IMR-90 (cell line): ENCODE measurements around the gene RBBP4. TPM values are rescaled to one million over a fixed set of nuclear protein-coding genes. Genes with fewer than 3 reads are reported as not detected.

Experiments
- ATAC-seq: fragments of 200-7000 bp; cut with Tn5 transposase; 2 replicates; pipeline ENCODE4 v1.9.1; 2020; ENCODE audit warnings: low read depth, mild to moderate bottlenecking, moderate library complexity
- BruUV-seq: library from RNA; stranded (reverse); fragments of 400-500 nt; replicated peaks from 2 replicates; lab custom pipeline; 2021; lab: Mats Ljungman, UMichigan
- CTCF ChIA-PET: fragments of 300-600 bp; formaldehyde crosslinking; extraction: SDS; loops from one replicate; lab custom pipeline; 2021; ENCODE audit warnings: antibody characterized with exemption; lab: Yijun Ruan, JAX
- POLR2A ChIA-PET: fragments of 300-600 bp; sonication (Branson Sonifier 250); formaldehyde crosslinking; loops from one replicate; lab custom pipeline; 2022; ENCODE audit warnings: antibody characterized with exemption; ENCODE audit not compliant: unreplicated experiment; lab: Charles Lee
- DNase-seq: peaks from one replicate; pipeline ENCODE4 v3.0.0; 2013
- H2AFZ ChIP-seq: replicated peaks from 2 replicates; pipeline ENCODE3; 2013; ENCODE audit warnings: low read length, mild to moderate bottlenecking; ENCODE audit not compliant: poor library complexity
- H2AK5ac ChIP-seq: 2 replicates; pipeline ENCODE4 v1.6.1; 2013; ENCODE audit warnings: low read depth, low read length, inconsistent platforms
- H2AK9ac ChIP-seq: replicated peaks from 2 replicates; pipeline ENCODE3; 2013; ENCODE audit warnings: mild to moderate bottlenecking, low read depth, low read length, moderate library complexity; ENCODE audit not compliant: poor library complexity
- H2BK120ac ChIP-seq: 2 replicates; pipeline ENCODE4 v1.6.1; 2013; ENCODE audit warnings: low read depth, low read length, inconsistent platforms
- H2BK15ac ChIP-seq: 3 replicates; pipeline ENCODE4 v1.6.1; 2013; ENCODE audit warnings: low read depth, low read length, inconsistent platforms
- H2BK20ac ChIP-seq: 2 replicates; pipeline ENCODE4 v1.6.1; 2013; ENCODE audit warnings: low read depth, mild to moderate bottlenecking, inconsistent platforms, low read length, moderate library complexity
- H2BK5ac ChIP-seq: 2 replicates; pipeline ENCODE4 v1.6.1; 2013; ENCODE audit warnings: mild to moderate bottlenecking, low read depth, low read length, inconsistent platforms; ENCODE audit not compliant: poor library complexity, severe bottlenecking
- H3K14ac ChIP-seq: replicated peaks from 2 replicates; pipeline ENCODE4 v1.6.1; 2013; ENCODE audit warnings: low read depth, low read length, inconsistent platforms
- H3K18ac ChIP-seq: 2 replicates; pipeline ENCODE4 v1.6.1; 2013; ENCODE audit warnings: low read depth, low read length, control low read depth
- H3K23ac ChIP-seq: 2 replicates; pipeline ENCODE4 v1.6.1; 2013; ENCODE audit warnings: low read depth, low read length, inconsistent platforms
- H3K27ac ChIP-seq: 2 replicates; pipeline ENCODE4 v1.5.1; 2013; ENCODE audit warnings: mild to moderate bottlenecking, control low read depth, low read length; ENCODE audit not compliant: insufficient read depth
- H3K27me3 ChIP-seq: 2 replicates; pipeline ENCODE4 v1.6.1; 2013; ENCODE audit warnings: low read length; ENCODE audit not compliant: control insufficient read depth, insufficient read depth
- H3K36me3 ChIP-seq: 2 replicates; pipeline ENCODE4 v1.6.1; 2013; ENCODE audit warnings: low read length, mixed read lengths; ENCODE audit not compliant: control insufficient read depth, insufficient read depth
- H3K4ac ChIP-seq: 2 replicates; pipeline ENCODE4 v1.6.1; 2013; ENCODE audit warnings: low read depth, low read length, inconsistent platforms
- H3K4me1 ChIP-seq: 2 replicates; pipeline ENCODE4 v1.6.1; 2013; ENCODE audit warnings: low read length, mixed read lengths; ENCODE audit not compliant: control insufficient read depth, insufficient read depth
- H3K4me2 ChIP-seq: 2 replicates; pipeline ENCODE4 v1.6.1; 2013; ENCODE audit warnings: low read depth, mild to moderate bottlenecking, control low read depth, low read length, moderate library complexity
- H3K4me3 ChIP-seq: 2 replicates; pipeline ENCODE4 v1.5.1; 2013; ENCODE audit warnings: low read depth, mild to moderate bottlenecking, control low read depth, low read length, moderate library complexity; ENCODE audit not compliant: insufficient read depth
- H3K56ac ChIP-seq: 2 replicates; pipeline ENCODE4 v1.6.1; 2013; ENCODE audit warnings: low read length, inconsistent platforms; ENCODE audit not compliant: insufficient read depth; ENCODE audit errors: extremely low read depth
- H3K79me1 ChIP-seq, 2 experiments: 2 replicates each; pipeline ENCODE4 v1.6.1; 2013; ENCODE audit warnings: low read length in 2 of 2, inconsistent platforms in 1 of 2, low read depth in 1 of 2
- H3K9ac ChIP-seq: 2 replicates; pipeline ENCODE4 v1.6.1; 2013; ENCODE audit warnings: low read depth, low read length, control low read depth
- H3K9me1 ChIP-seq: 2 replicates; pipeline ENCODE4 v1.6.1; 2013; ENCODE audit warnings: low read length, inconsistent platforms; ENCODE audit not compliant: insufficient read depth
- H3K9me3 ChIP-seq: 2 replicates; pipeline ENCODE4 v1.6.1; 2013; ENCODE audit warnings: low read length; ENCODE audit not compliant: control insufficient read depth, insufficient read depth
- H4K20me1 ChIP-seq: 2 replicates; pipeline ENCODE4 v1.6.1; 2013; ENCODE audit warnings: low read length, inconsistent platforms; ENCODE audit not compliant: insufficient read depth
- H4K5ac ChIP-seq: 2 replicates; pipeline ENCODE4 v1.6.1; 2013; ENCODE audit warnings: mild to moderate bottlenecking, low read depth, low read length, control low read depth
- H4K8ac ChIP-seq, 2 experiments: 2 replicates each; pipeline ENCODE4 v1.6.1; 2013; ENCODE audit warnings: low read depth in 2 of 2, low read length in 2 of 2, control low read depth in 1 of 2, inconsistent platforms in 1 of 2
- H4K91ac ChIP-seq: 2 replicates; pipeline ENCODE4 v1.6.1; 2013; ENCODE audit warnings: low read depth, low read length, inconsistent platforms; ENCODE audit not compliant: insufficient read depth
- BHLHE40 ChIP-seq: fragments of 150-350 bp; IDR thresholded peaks from 2 replicates; pipeline ENCODE4 v1.6.1; 2016; ENCODE audit warnings: mild to moderate bottlenecking, low read depth, low read length
- CEBPB ChIP-seq: IDR thresholded peaks from 2 replicates; pipeline ENCODE4 v1.6.1; 2012; ENCODE audit warnings: low read depth, low read length, improper control_type of control experiment
- FOS ChIP-seq: fragments of 150-350 bp; IDR thresholded peaks from 2 replicates; pipeline ENCODE4 v1.6.1; 2016; ENCODE audit warnings: low read depth, low read length
- MAFK ChIP-seq: IDR thresholded peaks from 2 replicates; pipeline ENCODE4 v1.6.1; 2012; ENCODE audit warnings: low read depth, low read length, improper control_type of control experiment
- MAZ ChIP-seq: IDR thresholded peaks from 2 replicates; pipeline ENCODE4 v1.6.1; 2012; ENCODE audit warnings: low read depth, mild to moderate bottlenecking, low read length, improper control_type of control experiment, moderate library complexity, borderline replicate concordance
- MXI1 ChIP-seq: IDR thresholded peaks from 2 replicates; pipeline ENCODE4 v1.6.1; 2012; ENCODE audit warnings: low read depth, mild to moderate bottlenecking, low read length, moderate library complexity, borderline replicate concordance
- NFE2L2 ChIP-seq: fragments of 150-350 bp; IDR thresholded peaks from 2 replicates; pipeline ENCODE4 v1.6.1; 2016; ENCODE audit warnings: low read depth, mild to moderate bottlenecking, low read length
- RAD21 ChIP-seq: IDR thresholded peaks from 2 replicates; pipeline ENCODE4 v1.6.1; 2012; ENCODE audit warnings: low read length, improper control_type of control experiment
- RCOR1 ChIP-seq: IDR thresholded peaks from 2 replicates; pipeline ENCODE4 v1.6.1; 2012; ENCODE audit warnings: mild to moderate bottlenecking, low read length, improper control_type of control experiment; ENCODE audit not compliant: insufficient replicate concordance
- WGBS, 2 experiments: methylation state at CpG; one replicate each; pipeline versions ENCODE4 v1.1.5 to v1.1.7; 2013; ENCODE audit warnings: missing lambda C conversion rate in 2 of 2; ENCODE audit not compliant: insufficient read length in 1 of 2; ENCODE audit errors: extremely low coverage in 2 of 2; 5-methylcytosine and 5-hydroxymethylcytosine counted together
- dilution Hi-C: fragments of 300-500 bp; cut with HindIII; formaldehyde crosslinking; loops from one replicate; pipeline ENCODE4 v1.14.3; 2018; ENCODE audit warnings: low sequenced_read_pairs; ENCODE audit not compliant: unreplicated experiment
- in situ Hi-C: fragments of 300-500 bp; cut with MboI; formaldehyde crosslinking; loops from 3 replicates; pipeline ENCODE4 v1.14.3; 2019; ENCODE audit warnings: low sequenced_read_pairs, inconsistent platforms, mixed read lengths
- intact Hi-C: fragments of 100-400 bp; cut with micrococcal nuclease; formaldehyde crosslinking; loops from 2 replicates; pipeline ENCODE4 v1.10.0; 2022
- polyA plus RNA-seq, 3 experiments: library from polyadenylated mRNA; depleted of rRNA; stranded (reverse); fragments of >200 nt; gene quantifications; 2 replicates each; pipeline ENCODE4 v1.2.3, GENCODE V29; 2012; ENCODE audit warnings: low replicate concordance in 1 of 3
- total RNA-seq: library from RNA; depleted of rRNA; stranded (reverse); fragments of >200 nt; gene quantifications from 2 replicates; pipeline ENCODE4 v1.2.3, GENCODE V29; 2012

Gene RBBP4
- total and polyA plus RNA-seq, 2 of the 4 experiments (the other 2 are of a cell fraction), result 82.9 to 161 TPM

GRCh38 chr1:32665915-32666314 lies 14.9 kb downstream of the RBBP4 start:
- Histone ChIP-seq H3K9me1 (no peaks in the 10 kb centered on the region), H3K27me3 (no peaks in the 10 kb centered on the region), H2BK20ac (no peak overlapping the region), H4K8ac (no peak overlapping the region), H4K5ac (no peak overlapping the region), H3K4me2 (no peak overlapping the region), H4K91ac (no peak overlapping the region), H3K4me3 (no peak overlapping the region), H3K56ac (no peak overlapping the region), H2BK5ac (no peak overlapping the region), H3K4ac (no peak overlapping the region), H3K18ac (no peak overlapping the region), H3K9ac (no peak overlapping the region), H3K36me3 (peaks cover 57% of the 10 kb centered on the region), H2BK15ac (no peak overlapping the region), H4K20me1 (0 out of 2 replicates have a peak, but pooled peaks cover under 1% of the 10 kb centered on the region), H2AK5ac (no peak overlapping the region), H3K27ac (no peak overlapping the region), H3K23ac (no peak overlapping the region; the same call in 1 of the 2 replicates), H2AK9ac (no peak overlapping the region), H3K4me1 (0 out of 2 replicates have a peak, but pooled peaks cover 2% of the 10 kb centered on the region), H3K9me3 (no peaks in the 10 kb centered on the region), H2AFZ (no peak overlapping the region), H3K14ac (no peak overlapping the region), H3K79me1 (peaks cover 6 to 35% of the 10 kb centered on the region in 2 experiments), H2BK120ac (no peak overlapping the region)
- DNase-seq (no peak), ATAC-seq (no peak)
- BruUV-seq, result no TSS peak
- ChIA-PET POLR2A (no interaction called here), CTCF (no interaction called here)
- intact Hi-C loops (no loop called here), dilution Hi-C loops (no loop called here), in situ Hi-C loops (no loop called here)
- no peak for TF ChIP-seq RCOR1
- no peak for TF ChIP-seq BHLHE40
- no peak for TF ChIP-seq MAZ
- no peak for TF ChIP-seq MXI1
- no peak for TF ChIP-seq NFE2L2
- no peak for TF ChIP-seq MAFK
- no peak for TF ChIP-seq CEBPB
- TF ChIP-seq FOS, result no peak
- TF ChIP-seq RAD21, result no peak
- no CpG with 5 or more reads among the region's 1 CpG for WGBS, 2 experiments
